Natural killer cell (primary cell): ENCODE data around the gene CTNNA2. TPM values are rescaled to one million over a fixed set of nuclear protein-coding genes. Genes with fewer than 3 reads are reported as not detected.

Experiments
- ATAC-seq, 3 donors: fragments of 150-1000 bp in 2 of 3; fragments of 200-7000 bp in 1 of 3; cut with Tn5 transposase; 1 replicate in 1 of 3; 2 replicates in 2 of 3; pipeline ENCODE4 v1.10.0; 2021; ENCODE audit warnings: mild to moderate bottlenecking in 2 of 3, moderate library complexity in 2 of 3
- DNase-seq, 2 donors: peaks; one replicate each; pipeline versions ENCODE4 v3.0.0 to v3.0.0-alpha.2; 2013 to 2021; ENCODE audit warnings: mixed read lengths in 1 of 2
- H3K27ac ChIP-seq: one replicate; pipeline ENCODE4 v1.5.1; 2013; ENCODE audit warnings: mild to moderate bottlenecking, low read length
- H3K27me3 ChIP-seq: one replicate; pipeline ENCODE4 v1.6.1; 2013; ENCODE audit warnings: low read length; ENCODE audit not compliant: control insufficient read depth, insufficient read depth
- H3K36me3 ChIP-seq: one replicate; pipeline ENCODE4 v1.6.1; 2013; ENCODE audit warnings: low read length; ENCODE audit not compliant: control insufficient read depth, insufficient read depth
- H3K4me1 ChIP-seq: one replicate; pipeline ENCODE4 v1.6.1; 2013; ENCODE audit warnings: low read length; ENCODE audit not compliant: control insufficient read depth, insufficient read depth
- H3K4me3 ChIP-seq: one replicate; pipeline ENCODE4 v1.5.1; 2013; ENCODE audit warnings: low read length
- H3K9me3 ChIP-seq: one replicate; pipeline ENCODE4 v1.6.1; 2013; ENCODE audit warnings: low read length; ENCODE audit not compliant: control insufficient read depth, insufficient read depth
- H3K27ac Mint-ChIP-seq, 2 donors: one replicate each; pipeline ENCODE4 v1.8.0; 2022; ENCODE audit warnings: mild to moderate bottlenecking in 2 of 2, mixed read lengths in 2 of 2, moderate library complexity in 1 of 2
- H3K27me3 Mint-ChIP-seq, 2 donors: one replicate each; pipeline ENCODE4 v1.8.0; 2022; ENCODE audit warnings: low read depth in 2 of 2, mixed read lengths in 2 of 2
- H3K36me3 Mint-ChIP-seq: one replicate; pipeline ENCODE4 v1.8.0; 2022; ENCODE audit warnings: mixed read lengths
- H3K4me1 Mint-ChIP-seq, 2 donors: one replicate each; pipeline ENCODE4 v1.8.0; 2022; ENCODE audit warnings: mixed read lengths in 2 of 2
- H3K4me3 Mint-ChIP-seq: one replicate; pipeline ENCODE4 v1.8.0; 2022; ENCODE audit warnings: mild to moderate bottlenecking, moderate library complexity, mixed read lengths
- H3K9me3 Mint-ChIP-seq, 2 donors: one replicate each; pipeline ENCODE4 v1.8.0; 2022; ENCODE audit warnings: mixed read lengths in 2 of 2
- CTCF ChIP-seq: fragments of 200-600 bp; IDR thresholded peaks from one replicate; pipeline ENCODE4 v1.8.0; 2022; ENCODE audit warnings: antibody characterized with exemption
- WGBS: methylation state at CpG from one replicate; pipeline ENCODE4 v1.1.7; 2013; ENCODE audit warnings: missing lambda C conversion rate; ENCODE audit not compliant: insufficient coverage; 5-methylcytosine and 5-hydroxymethylcytosine counted together
- intact Hi-C: fragments of 100-400 bp; cut with micrococcal nuclease; formaldehyde crosslinking; loops from one replicate; pipeline ENCODE4 v1.14.2; 2022
- total RNA-seq, 4 donors: library from RNA; stranded (reverse); fragments of 120-200 nt in 1 of 4; gene quantifications; one replicate each; pipeline versions ENCODE4 v1.2.3 to v1.2.4, GENCODE V29; 2013 to 2022

Gene CTNNA2
- total RNA-seq, 3 donors from 2014 or later (not counting 1 experiment from before 2014, with no cell fraction given), result not detected

- TF ChIP-seq CTCF, result no peak
- Histone ChIP-seq H3K27ac (no peak overlapping the region), H3K4me3 (no peak overlapping the region), H3K4me1 (no peaks in the 10 kb centered on the region), H3K9me3 (no peaks in the 10 kb centered on the region), H3K27me3 (no peaks in the 10 kb centered on the region), H3K36me3 (no peaks in the 10 kb centered on the region)
- Mint-ChIP-seq H3K36me3 (no peaks in the 10 kb centered on the region), H3K27ac (no peak overlapping the region), H3K27me3 (no peaks in the 10 kb centered on the region), H3K9me3 (peaks cover 0 to 8% of the 10 kb centered on the region in 2 donors), H3K4me3 (no peak overlapping the region), H3K4me1 (no peaks in the 10 kb centered on the region)
- no CpG with 5 or more reads among the region's 1 CpG for WGBS
- no peak for DNase-seq
- intact Hi-C loops, result no loop called here
- ATAC-seq, result no peak
These were observed 562.9 kb downstream of the CTNNA2 start for GRCh38 chr2:80075719-80076118.

DNA sequence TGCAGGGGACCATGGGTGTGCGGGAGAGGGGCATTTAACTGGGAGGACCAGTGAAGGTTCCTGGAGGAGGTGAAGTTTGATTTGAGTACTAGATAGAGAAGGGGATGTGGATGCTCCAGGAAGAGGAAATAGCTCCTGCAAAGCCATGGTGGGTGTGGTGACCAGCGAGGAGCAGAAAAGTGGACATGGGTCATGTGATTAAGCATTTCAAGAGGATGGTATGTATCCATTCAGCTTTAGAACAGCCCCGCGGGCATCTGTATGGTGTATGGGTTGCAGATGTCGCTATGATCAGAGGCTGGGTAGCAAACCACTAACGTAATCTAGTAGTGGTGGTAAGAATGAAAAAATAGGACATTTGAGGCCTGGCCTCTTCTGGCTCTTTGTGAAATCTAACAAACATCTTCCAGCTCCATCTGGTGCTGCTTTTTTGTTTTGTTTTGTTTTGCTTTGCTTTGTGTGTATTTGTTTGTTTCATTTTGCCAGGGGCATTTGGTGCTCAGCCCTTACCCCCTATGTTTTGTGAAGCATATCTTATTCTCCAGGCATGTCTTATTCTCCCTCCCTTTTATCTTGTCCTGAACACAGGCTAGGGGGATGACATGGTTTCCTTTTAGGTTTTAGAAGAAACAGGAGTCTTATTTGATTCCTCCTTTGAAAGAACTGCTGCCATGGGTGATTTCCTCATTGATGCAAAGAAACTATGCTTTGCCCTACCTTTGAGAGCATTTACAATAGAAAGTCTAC, 565.6 kb downstream of the CTNNA2 start:
- H3K9me3 ChIP-seq, result no peaks in the 10 kb centered on the region
- WGBS, result 95% methylated on average over 6 of the region's 6 CpGs
- H3K36me3 ChIP-seq, result no peaks in the 10 kb centered on the region
- intact Hi-C loops, result no loop called here
- Mint-ChIP-seq H3K4me3 (no peak overlapping the region), H3K27ac (no peak overlapping the region), H3K9me3 (peaks cover 3 to 9% of the 10 kb centered on the region in 2 donors), H3K27me3 (no peaks in the 10 kb centered on the region), H3K36me3 (no peaks in the 10 kb centered on the region), H3K4me1 (no peaks in the 10 kb centered on the region)
- H3K4me1 ChIP-seq, result no peaks in the 10 kb centered on the region
- no peak for DNase-seq
- no peak overlapping the region for H3K27ac ChIP-seq
- TF ChIP-seq CTCF, result no peak
- H3K4me3 ChIP-seq, result no peak overlapping the region
- no peak for ATAC-seq
- no peaks in the 10 kb centered on the region for H3K27me3 ChIP-seq

DNA sequence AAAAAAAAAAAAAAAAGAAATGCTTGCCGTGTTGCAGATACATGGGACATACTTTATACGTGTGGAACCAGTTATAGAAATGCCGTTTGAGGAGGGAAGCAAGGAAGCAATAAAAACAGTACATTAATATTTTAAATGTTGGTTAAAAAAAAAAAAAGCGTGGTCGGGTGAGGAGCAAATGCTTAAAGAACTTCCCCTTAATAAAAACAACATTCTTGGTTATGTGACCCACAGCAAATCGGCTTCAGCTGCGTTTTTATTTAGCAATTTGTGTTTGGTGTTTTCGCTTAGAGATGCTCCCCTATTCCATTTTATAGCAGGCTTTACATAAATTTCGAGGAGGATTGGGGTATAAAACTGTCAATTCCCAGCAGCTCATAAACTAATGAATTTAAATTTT, 568.1 kb downstream of the CTNNA2 start:
- no peaks in the 10 kb centered on the region for H3K27me3 Mint-ChIP-seq
- no peaks in the 10 kb centered on the region for H3K4me1 Mint-ChIP-seq
- Histone ChIP-seq H3K4me1 (no peaks in the 10 kb centered on the region), H3K27me3 (no peaks in the 10 kb centered on the region), H3K27ac (no peak overlapping the region), H3K36me3 (no peaks in the 10 kb centered on the region), H3K4me3 (no peak overlapping the region), H3K9me3 (no peaks in the 10 kb centered on the region)
- no CpG with 5 or more reads among the region's 9 CpGs for WGBS
- peaks cover 6 to 9% of the 10 kb centered on the region in 2 donors for H3K9me3 Mint-ChIP-seq
- no peak for ATAC-seq
- intact Hi-C loops, result no loop called here
- H3K4me3 Mint-ChIP-seq, result no peak overlapping the region
- H3K36me3 Mint-ChIP-seq, result no peaks in the 10 kb centered on the region
- DNase-seq, result no peak
- H3K27ac Mint-ChIP-seq, result no peak overlapping the region
- TF ChIP-seq CTCF, result no peak

DNA sequence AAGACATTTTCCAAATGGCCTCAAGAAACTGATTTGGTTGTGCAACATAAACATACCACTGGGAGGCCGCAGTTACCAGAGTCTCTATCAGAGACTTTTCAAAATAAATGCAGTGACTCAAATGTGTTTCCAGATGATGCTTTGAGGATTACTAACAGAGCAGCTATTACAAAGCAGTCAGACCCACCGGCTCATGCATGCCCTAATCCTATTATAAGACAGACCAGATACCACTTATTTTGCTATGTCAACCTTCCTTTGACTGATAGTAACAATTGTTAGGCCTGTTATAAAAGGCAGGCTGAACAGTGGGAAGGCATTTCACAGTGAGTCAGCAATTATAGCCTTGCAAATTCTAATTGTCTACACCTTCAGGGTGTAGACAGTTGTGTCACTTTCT, 574.0 kb downstream of the CTNNA2 start:
- no peaks in the 10 kb centered on the region for H3K27me3 Mint-ChIP-seq
- H3K4me3 Mint-ChIP-seq, result no peak overlapping the region
- peaks cover 2 to 10% of the 10 kb centered on the region in 2 donors for H3K9me3 Mint-ChIP-seq

More for the DNA sequence above, 574.0 kb downstream of the CTNNA2 start:
- no peaks in the 10 kb centered on the region for H3K4me1 Mint-ChIP-seq
- H3K27ac Mint-ChIP-seq, result no peak overlapping the region
- Histone ChIP-seq H3K27me3 (no peaks in the 10 kb centered on the region), H3K9me3 (no peaks in the 10 kb centered on the region), H3K27ac (no peak overlapping the region), H3K36me3 (no peaks in the 10 kb centered on the region), H3K4me3 (no peak overlapping the region), H3K4me1 (no peaks in the 10 kb centered on the region)
- DNase-seq (no peak), ATAC-seq (no peak)
- intact Hi-C loops, result no loop called here
- TF ChIP-seq CTCF, result no peak
- H3K36me3 Mint-ChIP-seq, result no peaks in the 10 kb centered on the region
- WGBS, result 85% methylated on average over 2 of the region's 2 CpGs
